ENCODE measurements around the gene NSMCE4A.

NSMCE4A gene

DNA sequence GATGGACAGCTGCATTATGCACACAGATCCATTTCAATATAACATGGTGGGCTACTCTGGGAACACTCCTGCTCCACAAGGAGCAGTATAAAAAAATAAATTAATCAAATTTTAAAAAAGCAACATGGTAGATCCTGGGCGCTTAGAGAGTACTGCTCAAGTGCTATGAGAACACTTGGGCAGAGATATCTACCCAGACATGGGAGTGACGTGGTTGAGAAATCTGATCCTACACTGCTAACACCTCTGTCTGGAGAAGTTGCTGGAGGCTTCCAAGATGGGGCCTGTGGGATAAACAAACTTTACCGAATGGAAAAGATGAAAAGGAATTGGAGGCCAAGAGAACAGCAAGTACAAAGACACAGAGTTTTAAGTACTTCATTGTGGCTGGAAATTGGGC lies 9.0 kb downstream of the NSMCE4A start:
- Histone ChIP-seq H3K4me1 (ENCODE audit: control insufficient read depth, insufficient read depth, low read length) (no peaks in the 10 kb centered on the region), H3K36me3 (ENCODE audit: control insufficient read depth in 2 of 2, insufficient read depth in 2 of 2, low read length in 2 of 2) (peaks cover 33 to 50% of the 10 kb centered on the region in 2 donors), H3K4me3 (ENCODE audit: low read length in 2 of 2) (no peak overlapping the region), H3K27ac (ENCODE audit: low read length) (no peak overlapping the region), H3K9me3 (ENCODE audit: control insufficient read depth in 2 of 2, low read length in 2 of 2) (no peaks in the 10 kb centered on the region), H3K27me3 (ENCODE audit: control insufficient read depth in 1 of 2, insufficient read depth in 2 of 2, low read length in 2 of 2) (no peaks in the 10 kb centered on the region), H3K9ac (ENCODE audit: low read length in 2 of 2) (no peak overlapping the region)

DNA sequence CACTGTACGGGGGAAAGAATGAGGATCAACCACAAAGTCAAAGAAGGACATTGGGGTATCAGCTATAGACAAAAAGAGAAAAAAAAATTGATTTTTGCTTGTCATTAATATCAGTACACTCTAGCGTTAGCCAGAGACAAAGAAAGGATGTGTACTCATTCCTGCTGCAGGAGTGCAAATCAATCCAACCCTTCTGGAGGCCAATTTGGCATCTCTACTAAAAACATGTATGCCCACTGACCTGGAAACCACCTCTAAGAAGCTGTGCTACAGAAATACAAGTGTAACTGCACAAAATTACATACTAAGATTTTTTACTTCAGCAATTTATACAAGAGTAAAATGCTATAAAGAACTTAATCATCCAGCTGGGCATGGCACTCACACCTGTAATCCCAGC lies 13.6 kb downstream of the NSMCE4A start:
- Histone ChIP-seq H3K36me3 (ENCODE audit: control insufficient read depth in 2 of 2, insufficient read depth in 2 of 2, low read length in 2 of 2) (peaks cover 27 to 57% of the 10 kb centered on the region in 2 donors), H3K27ac (ENCODE audit: low read length) (no peak overlapping the region), H3K9me3 (ENCODE audit: control insufficient read depth in 2 of 2, low read length in 2 of 2) (no peaks in the 10 kb centered on the region), H3K9ac (ENCODE audit: low read length in 2 of 2) (no peak overlapping the region), H3K27me3 (ENCODE audit: control insufficient read depth in 1 of 2, insufficient read depth in 2 of 2, low read length in 2 of 2) (no peaks in the 10 kb centered on the region), H3K4me1 (ENCODE audit: control insufficient read depth, insufficient read depth, low read length) (no peaks in the 10 kb centered on the region), H3K4me3 (ENCODE audit: low read length in 2 of 2) (no peak overlapping the region)

DNA sequence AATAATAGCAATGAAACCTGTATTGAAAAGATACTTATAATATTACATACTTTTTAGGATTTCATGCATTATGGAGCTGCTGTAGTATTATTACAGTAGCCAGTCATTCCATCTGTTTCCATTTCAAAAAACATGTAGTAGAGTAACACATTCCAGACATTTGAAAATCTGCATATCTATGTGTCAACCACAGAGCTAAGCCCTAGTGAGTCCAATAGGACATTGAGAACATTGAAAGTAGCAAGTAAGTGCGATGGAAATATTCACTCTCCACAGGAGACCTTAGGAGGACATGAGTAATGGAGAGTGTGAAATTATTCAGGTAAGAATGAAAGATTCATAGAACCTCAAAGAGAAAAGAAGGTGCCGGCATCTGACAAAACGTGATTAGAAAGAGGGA lies 15.3 kb downstream of the NSMCE4A start:
- Histone ChIP-seq H3K4me1 (ENCODE audit: control insufficient read depth, insufficient read depth, low read length) (no peaks in the 10 kb centered on the region), H3K9me3 (ENCODE audit: control insufficient read depth in 2 of 2, low read length in 2 of 2) (no peaks in the 10 kb centered on the region), H3K4me3 (ENCODE audit: low read length in 2 of 2) (no peak overlapping the region), H3K27me3 (ENCODE audit: control insufficient read depth in 1 of 2, insufficient read depth in 2 of 2, low read length in 2 of 2) (no peaks in the 10 kb centered on the region), H3K9ac (ENCODE audit: low read length in 2 of 2) (no peak overlapping the region), H3K27ac (ENCODE audit: low read length) (no peak overlapping the region), H3K36me3 (ENCODE audit: control insufficient read depth in 2 of 2, insufficient read depth in 2 of 2, low read length in 2 of 2) (peaks cover 21 to 49% of the 10 kb centered on the region in 2 donors)

DNA sequence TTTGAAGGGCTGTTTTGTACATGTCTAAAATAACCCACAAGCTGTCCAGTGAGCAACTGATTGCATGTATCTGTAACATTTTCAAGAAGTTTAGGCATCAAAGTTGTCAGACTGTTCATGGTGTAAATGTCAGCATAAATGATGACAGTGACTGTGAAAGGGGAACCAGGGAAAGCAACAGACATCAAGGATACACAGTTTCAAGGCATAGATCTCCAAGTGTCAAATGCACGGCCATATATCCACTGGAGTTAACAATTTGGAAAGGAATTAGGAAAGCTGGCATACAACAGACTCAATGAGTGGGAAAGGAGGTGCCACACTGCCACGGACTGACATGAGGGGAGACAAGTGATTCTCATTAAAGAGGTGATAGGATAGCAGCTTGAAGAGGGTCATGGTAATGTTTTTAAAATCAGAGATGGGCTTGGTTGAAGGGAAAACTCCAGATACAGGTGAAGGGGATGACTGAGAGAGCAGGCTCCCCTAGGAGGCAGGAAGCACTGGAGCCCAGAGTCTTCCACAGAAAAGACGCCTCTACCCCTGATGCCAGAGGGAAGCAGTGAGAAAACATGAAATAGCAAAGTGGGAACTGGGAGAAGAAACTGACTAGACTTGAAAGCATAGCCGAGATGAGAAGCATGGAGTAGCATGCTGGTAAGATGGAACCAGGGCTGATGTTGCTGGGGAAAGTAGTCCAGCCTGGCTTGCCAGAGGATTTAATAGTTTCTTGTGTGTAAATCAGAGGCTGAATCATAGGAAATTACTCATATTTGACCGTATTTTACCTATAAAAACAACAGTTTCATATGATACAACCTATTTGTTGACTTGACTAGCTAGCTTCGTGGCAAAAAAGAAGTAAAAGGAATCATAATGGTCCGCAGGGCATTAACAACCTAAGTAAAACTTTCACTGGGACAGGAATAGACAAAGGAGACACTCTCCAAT lies 18.6 kb downstream of the NSMCE4A start:
- Histone ChIP-seq H3K4me1 (ENCODE audit: control insufficient read depth, insufficient read depth, low read length) (no peaks in the 10 kb centered on the region), H3K27me3 (ENCODE audit: control insufficient read depth in 1 of 2, insufficient read depth in 2 of 2, low read length in 2 of 2) (no peaks in the 10 kb centered on the region), H3K9ac (ENCODE audit: low read length in 2 of 2) (no peak overlapping the region), H3K4me3 (ENCODE audit: low read length in 2 of 2) (no peak overlapping the region), H3K9me3 (ENCODE audit: control insufficient read depth in 2 of 2, low read length in 2 of 2) (no peaks in the 10 kb centered on the region), H3K27ac (ENCODE audit: low read length) (no peak overlapping the region), H3K36me3 (ENCODE audit: control insufficient read depth in 2 of 2, insufficient read depth in 2 of 2, low read length in 2 of 2) (peaks cover 17 to 36% of the 10 kb centered on the region in 2 donors)

DNA sequence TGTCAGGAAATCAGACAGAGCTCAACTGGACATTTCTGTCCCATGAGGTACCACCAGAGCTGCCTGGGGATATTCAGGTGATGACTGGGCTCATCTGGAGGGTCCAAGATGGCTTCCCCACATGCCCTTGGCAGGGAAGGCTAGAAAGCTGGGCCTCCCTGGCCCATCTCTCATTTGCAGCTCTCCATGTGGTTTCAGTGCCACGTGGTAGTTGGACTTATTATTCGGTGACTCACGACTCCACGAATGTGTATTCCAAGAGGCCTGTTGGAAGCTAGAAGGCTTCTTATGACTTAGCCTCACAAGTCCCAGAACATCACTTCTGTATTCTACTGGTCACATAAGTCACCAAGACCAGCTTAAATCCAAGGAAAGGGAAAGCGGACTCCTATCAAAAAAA lies 22.8 kb downstream of the NSMCE4A start:
- Histone ChIP-seq H3K27ac (ENCODE audit: low read length) (no peak overlapping the region), H3K27me3 (ENCODE audit: control insufficient read depth in 1 of 2, insufficient read depth in 2 of 2, low read length in 2 of 2) (no peaks in the 10 kb centered on the region), H3K36me3 (ENCODE audit: control insufficient read depth in 2 of 2, insufficient read depth in 2 of 2, low read length in 2 of 2) (peaks cover 13 to 14% of the 10 kb centered on the region in 2 donors), H3K4me3 (ENCODE audit: low read length in 2 of 2) (no peak overlapping the region), H3K9ac (ENCODE audit: low read length in 2 of 2) (no peak overlapping the region), H3K4me1 (ENCODE audit: control insufficient read depth, insufficient read depth, low read length) (peaks cover 4% of the 10 kb centered on the region), H3K9me3 (ENCODE audit: control insufficient read depth in 2 of 2, low read length in 2 of 2) (no peaks in the 10 kb centered on the region)

DNA sequence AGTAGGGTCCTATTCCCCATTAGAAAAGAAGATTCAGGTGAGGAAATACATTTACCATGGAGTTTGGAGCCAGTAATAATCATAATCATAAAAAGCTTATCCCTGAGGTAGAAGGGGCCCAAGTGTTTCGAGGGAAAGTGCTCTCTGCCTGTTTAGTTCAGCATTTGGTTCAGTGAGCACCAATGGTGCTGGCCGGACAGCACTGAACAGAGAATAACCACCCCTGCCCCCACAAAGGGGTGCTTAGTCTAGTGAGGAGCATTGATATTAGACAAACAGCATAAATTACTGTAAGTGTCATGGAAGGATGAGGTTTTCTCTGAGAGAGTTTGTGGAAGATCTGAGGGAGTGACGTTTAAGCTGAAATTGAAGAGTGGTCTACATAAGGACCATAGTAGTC lies 25.6 kb downstream of the NSMCE4A start:
- H3K9me3 ChIP-seq (ENCODE audit: control insufficient read depth in 2 of 2, low read length in 2 of 2): no peaks in the 10 kb centered on the region
- no peak overlapping the region for H3K27ac ChIP-seq (ENCODE audit: low read length)
- H3K27me3 ChIP-seq (ENCODE audit: control insufficient read depth in 1 of 2, insufficient read depth in 2 of 2, low read length in 2 of 2): no peaks in the 10 kb centered on the region
- H3K9ac ChIP-seq (ENCODE audit: low read length in 2 of 2): no peak overlapping the region
- H3K4me3 ChIP-seq (ENCODE audit: low read length in 2 of 2): no peak overlapping the region
- no peaks in the 10 kb centered on the region for H3K36me3 ChIP-seq (ENCODE audit: control insufficient read depth in 2 of 2, insufficient read depth in 2 of 2, low read length in 2 of 2)
- peaks cover 4% of the 10 kb centered on the region for H3K4me1 ChIP-seq (ENCODE audit: control insufficient read depth, insufficient read depth, low read length)

DNA sequence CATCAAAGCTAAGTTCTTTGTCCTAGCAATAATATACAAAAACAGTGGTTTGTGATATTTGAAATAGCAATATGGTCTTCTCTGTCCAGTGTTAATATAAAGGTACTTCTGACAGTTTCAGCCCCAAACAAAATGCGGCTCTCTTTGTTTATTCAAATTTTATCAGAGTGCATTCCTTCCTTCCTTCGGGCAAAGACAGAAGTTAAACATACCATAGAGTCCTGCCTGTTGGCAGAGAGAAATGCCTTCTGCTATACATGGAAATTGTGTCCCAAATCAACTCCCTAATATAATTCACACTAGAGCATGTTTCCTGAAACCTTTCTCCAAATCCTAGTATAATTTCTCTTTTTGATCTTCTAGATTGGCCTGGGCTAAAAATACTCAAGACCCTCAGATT lies 26.0 kb downstream of the NSMCE4A start:
- Histone ChIP-seq H3K9ac (ENCODE audit: low read length in 2 of 2) (no peak overlapping the region), H3K9me3 (ENCODE audit: control insufficient read depth in 2 of 2, low read length in 2 of 2) (no peaks in the 10 kb centered on the region), H3K27me3 (ENCODE audit: control insufficient read depth in 1 of 2, insufficient read depth in 2 of 2, low read length in 2 of 2) (no peaks in the 10 kb centered on the region), H3K4me1 (ENCODE audit: control insufficient read depth, insufficient read depth, low read length) (peaks cover 4% of the 10 kb centered on the region), H3K4me3 (ENCODE audit: low read length in 2 of 2) (no peak overlapping the region), H3K36me3 (ENCODE audit: control insufficient read depth in 2 of 2, insufficient read depth in 2 of 2, low read length in 2 of 2) (no peaks in the 10 kb centered on the region), H3K27ac (ENCODE audit: low read length) (no peak overlapping the region)

DNA sequence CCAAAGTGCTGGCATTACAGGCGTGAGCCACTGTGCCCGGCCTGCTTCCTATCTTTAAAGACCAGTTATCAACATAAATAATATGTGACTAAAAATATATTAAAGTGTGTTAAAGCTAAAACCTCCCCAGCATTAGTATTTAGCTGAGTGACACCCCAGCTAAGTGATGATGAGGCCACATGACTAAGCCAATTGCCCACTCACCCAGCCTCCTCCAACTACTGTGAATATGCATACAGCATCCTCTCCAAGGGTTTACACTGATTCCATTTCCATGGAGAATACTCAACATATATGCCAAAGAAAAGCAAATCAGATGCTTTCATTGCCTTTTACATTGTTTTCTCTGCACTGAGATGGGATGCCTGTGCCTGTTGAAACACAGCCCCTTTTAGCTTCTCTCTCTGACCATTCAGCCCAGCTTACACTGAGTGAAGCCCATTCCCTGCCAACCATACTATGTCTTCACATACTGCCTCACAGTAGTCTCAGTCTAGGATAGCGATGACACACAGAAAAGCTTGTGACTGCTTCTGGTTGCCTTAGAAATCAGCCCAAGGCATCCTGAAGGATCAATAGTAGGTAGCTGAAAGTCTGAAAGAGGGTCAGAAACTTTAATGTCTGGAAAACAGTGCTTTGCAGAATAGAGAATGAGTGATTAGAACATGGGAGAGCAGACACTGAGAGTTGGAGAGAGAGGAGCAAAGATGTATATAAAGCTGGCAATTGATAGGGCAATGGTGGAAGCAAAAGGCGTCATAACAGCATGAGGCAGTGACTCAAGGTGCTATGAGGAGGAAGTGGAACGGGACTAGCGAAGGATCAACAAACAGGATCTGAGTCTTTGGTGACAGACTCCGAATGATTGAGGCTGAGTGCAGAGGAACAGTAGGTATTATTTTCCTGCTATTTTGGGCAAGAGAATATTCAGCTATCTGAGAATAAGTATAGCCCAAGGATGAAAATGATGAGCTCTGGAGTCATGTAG lies 27.4 kb downstream of the NSMCE4A start:
- no peak overlapping the region for H3K9ac ChIP-seq (ENCODE audit: low read length in 2 of 2)
- H3K36me3 ChIP-seq (ENCODE audit: control insufficient read depth in 2 of 2, insufficient read depth in 2 of 2, low read length in 2 of 2): no peaks in the 10 kb centered on the region
- peaks cover 10% of the 10 kb centered on the region for H3K4me1 ChIP-seq (ENCODE audit: control insufficient read depth, insufficient read depth, low read length)
- H3K27ac ChIP-seq (ENCODE audit: low read length): no peak overlapping the region
- no peak overlapping the region for H3K4me3 ChIP-seq (ENCODE audit: low read length in 2 of 2)
- no peaks in the 10 kb centered on the region for H3K9me3 ChIP-seq (ENCODE audit: control insufficient read depth in 2 of 2, low read length in 2 of 2)
- H3K27me3 ChIP-seq (ENCODE audit: control insufficient read depth in 1 of 2, insufficient read depth in 2 of 2, low read length in 2 of 2): no peaks in the 10 kb centered on the region

DNA sequence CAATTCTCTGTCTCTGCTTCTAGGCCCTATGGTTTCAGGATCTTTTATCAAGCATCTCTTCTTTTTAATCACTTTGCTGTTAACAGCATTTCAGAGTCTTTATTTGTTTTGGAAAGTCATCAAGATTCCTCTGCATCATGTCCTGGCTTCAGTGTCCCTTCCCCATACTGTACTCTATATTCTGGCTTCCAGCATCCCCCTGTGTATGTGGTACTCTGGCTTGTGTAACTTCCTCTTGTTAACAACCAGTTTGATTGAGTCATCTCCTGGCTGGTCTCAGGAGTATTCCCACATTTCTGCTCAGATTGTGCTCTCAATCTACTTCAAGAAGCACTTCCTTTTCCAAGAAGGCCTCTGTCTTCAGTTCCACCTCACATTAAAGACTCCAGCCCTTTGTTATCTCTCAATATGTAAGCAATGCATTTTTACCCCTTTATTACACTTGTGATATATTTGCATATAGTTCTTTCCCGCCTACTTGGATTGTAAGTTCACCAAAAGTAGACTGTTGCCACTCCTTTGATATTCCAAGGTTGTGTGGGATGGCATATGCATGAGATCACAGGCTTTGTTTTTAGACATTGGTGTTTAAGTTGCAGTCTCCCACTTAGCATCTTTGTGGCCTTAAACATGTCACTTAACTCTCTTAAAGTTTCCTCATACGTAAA lies 32.1 kb downstream of the NSMCE4A start:
- no peaks in the 10 kb centered on the region for H3K27me3 ChIP-seq (ENCODE audit: control insufficient read depth in 1 of 2, insufficient read depth in 2 of 2, low read length in 2 of 2)
- no peak overlapping the region for H3K9ac ChIP-seq (ENCODE audit: low read length in 2 of 2)
- H3K9me3 ChIP-seq (ENCODE audit: control insufficient read depth in 2 of 2, low read length in 2 of 2): no peaks in the 10 kb centered on the region
- no peaks in the 10 kb centered on the region for H3K36me3 ChIP-seq (ENCODE audit: control insufficient read depth in 2 of 2, insufficient read depth in 2 of 2, low read length in 2 of 2)
- peaks cover 6% of the 10 kb centered on the region for H3K4me1 ChIP-seq (ENCODE audit: control insufficient read depth, insufficient read depth, low read length)
- H3K27ac ChIP-seq (ENCODE audit: low read length): no peak overlapping the region
- no peak overlapping the region for H3K4me3 ChIP-seq (ENCODE audit: low read length in 2 of 2)

DNA sequence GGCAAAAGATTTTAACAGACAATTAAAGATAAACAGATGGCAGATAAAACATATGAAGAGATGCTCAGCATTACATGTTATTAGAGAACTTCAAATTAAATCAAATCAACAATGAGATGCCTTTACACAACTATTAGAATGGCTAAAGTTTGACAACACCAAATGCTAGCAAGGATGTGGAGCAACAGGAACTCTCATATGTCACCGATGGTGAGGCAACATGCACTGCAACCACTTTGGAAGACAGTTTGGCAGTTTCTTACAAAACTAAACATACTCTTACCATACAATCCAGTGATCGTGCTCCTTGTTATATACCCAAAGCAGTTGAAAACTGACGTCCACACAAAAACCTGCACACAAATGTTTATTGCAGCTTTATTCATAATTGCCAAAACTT lies 33.5 kb downstream of the NSMCE4A start:
- no peak overlapping the region for H3K4me3 ChIP-seq (ENCODE audit: low read length in 2 of 2)
- no peak overlapping the region for H3K27ac ChIP-seq (ENCODE audit: low read length)
- H3K27me3 ChIP-seq (ENCODE audit: control insufficient read depth in 1 of 2, insufficient read depth in 2 of 2, low read length in 2 of 2): no peaks in the 10 kb centered on the region
- no peaks in the 10 kb centered on the region for H3K36me3 ChIP-seq (ENCODE audit: control insufficient read depth in 2 of 2, insufficient read depth in 2 of 2, low read length in 2 of 2)
- no peak overlapping the region for H3K9ac ChIP-seq (ENCODE audit: low read length in 2 of 2)
- H3K4me1 ChIP-seq (ENCODE audit: control insufficient read depth, insufficient read depth, low read length): peaks cover 6% of the 10 kb centered on the region
- H3K9me3 ChIP-seq (ENCODE audit: control insufficient read depth in 2 of 2, low read length in 2 of 2): no peaks in the 10 kb centered on the region
